Epithelial cell of proximal tubule (primary cell): ENCODE data around the gene CELSR1. TPM values are rescaled to one million over a fixed set of nuclear protein-coding genes. Genes with fewer than 3 reads are reported as not detected.

Source experiments
- DNase-seq: peaks from one replicate; pipeline ENCODE4 v3.0.0-alpha.2; 2011; ENCODE audit warnings: low read depth
- H3K4me3 ChIP-seq: 2 replicates; pipeline ENCODE4 v1.5.1; 2011; ENCODE audit warnings: low read depth, mild to moderate bottlenecking, low read length
- total RNA-seq: library from RNA; depleted of rRNA; stranded (reverse); fragments of >200 nt; gene quantifications from 2 replicates; pipeline ENCODE4 v1.2.3, GENCODE V29; 2015
- TF ChIP-seq, protein P1 (sequence below): conservative IDR thresholded peaks from 2 replicates; pipeline ENCODE4 v1.5.1; 2012; ENCODE audit warnings: low read depth, mild to moderate bottlenecking, low read length

Gene CELSR1
- total RNA-seq, 1 donor from 2014 or later = 85.0 TPM

DNA sequence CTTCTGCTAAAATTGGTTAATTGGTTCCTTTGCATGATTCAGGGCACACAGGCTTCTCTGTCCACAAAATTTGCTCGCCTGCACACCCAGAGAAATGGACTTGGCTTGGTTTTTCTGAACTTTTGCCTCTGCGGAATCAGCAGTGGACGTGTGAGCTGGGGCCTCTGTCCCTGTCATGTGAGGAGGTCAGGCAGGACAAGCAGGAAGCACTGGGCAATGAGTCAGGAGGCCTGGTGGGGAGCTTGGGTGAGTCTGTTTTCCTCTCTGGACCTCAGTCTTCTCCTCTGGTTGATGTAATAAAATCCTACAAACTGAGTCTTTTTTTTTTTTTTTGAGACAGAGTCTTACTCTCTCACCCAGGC lies 10.4 kb upstream of the CELSR1 start:
- no peak overlapping the region for H3K4me3 ChIP-seq
- TF ChIP-seq, protein P1, sequence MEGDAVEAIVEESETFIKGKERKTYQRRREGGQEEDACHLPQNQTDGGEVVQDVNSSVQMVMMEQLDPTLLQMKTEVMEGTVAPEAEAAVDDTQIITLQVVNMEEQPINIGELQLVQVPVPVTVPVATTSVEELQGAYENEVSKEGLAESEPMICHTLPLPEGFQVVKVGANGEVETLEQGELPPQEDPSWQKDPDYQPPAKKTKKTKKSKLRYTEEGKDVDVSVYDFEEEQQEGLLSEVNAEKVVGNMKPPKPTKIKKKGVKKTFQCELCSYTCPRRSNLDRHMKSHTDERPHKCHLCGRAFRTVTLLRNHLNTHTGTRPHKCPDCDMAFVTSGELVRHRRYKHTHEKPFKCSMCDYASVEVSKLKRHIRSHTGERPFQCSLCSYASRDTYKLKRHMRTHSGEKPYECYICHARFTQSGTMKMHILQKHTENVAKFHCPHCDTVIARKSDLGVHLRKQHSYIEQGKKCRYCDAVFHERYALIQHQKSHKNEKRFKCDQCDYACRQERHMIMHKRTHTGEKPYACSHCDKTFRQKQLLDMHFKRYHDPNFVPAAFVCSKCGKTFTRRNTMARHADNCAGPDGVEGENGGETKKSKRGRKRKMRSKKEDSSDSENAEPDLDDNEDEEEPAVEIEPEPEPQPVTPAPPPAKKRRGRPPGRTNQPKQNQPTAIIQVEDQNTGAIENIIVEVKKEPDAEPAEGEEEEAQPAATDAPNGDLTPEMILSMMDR = no peak
- peak; percentile 68 for DNase-seq

DNA sequence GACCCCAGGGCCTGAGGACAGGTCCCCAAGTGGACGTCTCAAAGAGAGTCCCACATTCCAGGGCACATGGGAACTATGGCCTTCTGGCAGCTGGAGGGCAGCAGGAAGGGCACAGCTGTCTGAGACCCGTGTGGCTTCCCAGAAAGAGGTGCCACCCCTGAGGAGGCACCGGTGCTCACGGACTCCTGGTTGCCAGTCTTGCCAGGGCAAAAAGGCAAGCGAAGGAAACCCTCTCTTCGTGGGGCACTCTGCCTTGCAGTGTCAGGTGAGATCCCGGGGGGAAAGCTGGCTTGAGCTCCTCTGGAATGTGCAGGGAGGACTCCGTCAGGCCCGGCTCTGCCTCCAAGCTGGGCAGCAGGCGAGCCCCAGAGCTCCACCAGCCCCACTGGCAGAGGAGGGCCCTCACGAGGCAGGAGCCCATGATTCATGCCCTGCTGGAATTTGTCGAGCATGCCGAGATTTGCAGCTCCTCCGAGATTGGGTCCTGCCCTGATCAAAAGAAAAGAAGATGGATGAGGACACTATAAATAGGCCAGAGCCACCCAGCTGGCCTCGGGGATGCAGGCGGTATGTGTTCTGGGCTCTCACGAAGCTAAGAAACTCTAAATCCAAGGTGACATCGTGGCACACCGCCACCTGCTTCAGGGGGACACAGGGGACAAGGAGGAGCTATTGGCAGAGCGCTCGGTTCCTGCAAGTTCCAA lies 9.9 kb upstream of the CELSR1 start:
- H3K4me3 ChIP-seq = peak overlapping the region; percentile 30
- peak; percentile 57 for DNase-seq
- TF ChIP-seq, protein P1 = no peak

DNA sequence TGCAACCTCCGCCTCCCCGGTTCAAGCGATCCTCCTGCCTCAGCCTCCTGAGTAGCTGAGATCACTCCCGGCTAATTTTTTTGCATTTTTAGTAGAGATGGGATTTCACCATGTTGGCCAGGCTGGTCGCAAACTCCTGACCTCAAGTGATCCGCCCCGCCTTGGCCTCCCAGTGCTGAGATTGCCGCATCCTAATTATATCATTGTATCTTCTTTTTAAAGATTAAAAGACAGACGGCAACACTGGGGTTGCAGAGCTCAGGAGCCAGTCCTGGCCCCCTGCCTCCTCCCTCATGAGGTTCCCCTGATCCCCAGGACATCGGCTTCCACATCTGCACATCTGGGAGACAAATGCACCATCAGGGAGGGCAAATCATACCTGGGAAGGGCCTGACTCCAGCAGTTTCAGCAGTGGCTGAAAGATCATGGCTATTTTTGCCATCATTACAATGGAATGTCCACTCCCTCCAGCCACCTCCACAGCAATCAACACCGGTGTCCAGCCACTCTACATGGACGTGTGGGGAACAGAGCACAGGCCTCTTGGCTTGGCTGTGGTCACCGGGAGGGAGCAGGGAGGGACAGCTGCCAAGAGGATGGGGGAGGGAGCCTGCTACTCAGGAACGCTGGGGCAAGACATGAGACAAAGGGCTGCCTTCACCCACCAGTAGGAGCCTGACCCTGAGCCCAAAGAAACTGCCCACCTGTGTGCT lies 9.2 kb upstream of the CELSR1 start:
- no peak for DNase-seq
- TF ChIP-seq, protein P1 = no peak
- peak overlapping the region; percentile 30 for H3K4me3 ChIP-seq

DNA sequence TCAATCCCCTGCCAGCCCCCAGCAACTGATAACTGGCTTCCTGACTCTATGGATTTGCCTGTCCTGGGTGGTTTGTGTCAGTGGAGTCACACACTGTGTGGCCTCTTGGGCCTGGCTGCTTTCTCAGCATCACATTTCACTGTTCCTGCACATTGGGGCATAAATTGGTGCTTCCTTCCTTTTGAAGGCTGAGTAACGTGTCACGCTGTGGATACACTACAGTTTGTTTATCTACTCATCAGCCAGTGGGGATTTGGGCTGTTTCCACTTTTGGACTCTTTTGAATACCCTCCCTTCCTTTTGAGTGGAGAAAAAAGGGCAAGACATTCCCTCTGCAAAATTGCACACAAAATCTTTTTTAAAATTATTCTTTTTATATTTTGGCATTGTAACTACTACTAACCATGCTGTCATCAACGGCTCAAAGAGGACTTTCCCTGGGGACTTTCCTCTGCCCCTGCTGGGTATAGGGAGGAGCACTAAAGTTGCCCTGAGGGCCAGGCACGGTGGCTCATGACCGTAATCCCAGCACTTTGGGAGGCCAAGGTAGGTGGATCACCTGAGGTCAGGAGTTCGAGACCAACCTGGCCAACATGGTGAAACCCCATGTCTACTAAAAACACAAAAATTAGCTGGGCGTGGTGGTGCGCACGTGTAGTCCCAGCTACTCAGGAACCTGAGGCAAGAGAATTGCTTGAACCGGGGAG lies 7.8 kb upstream of the CELSR1 start:
- no peak overlapping the region for H3K4me3 ChIP-seq
- TF ChIP-seq, protein P1 = no peak
- DNase-seq = no peak

DNA sequence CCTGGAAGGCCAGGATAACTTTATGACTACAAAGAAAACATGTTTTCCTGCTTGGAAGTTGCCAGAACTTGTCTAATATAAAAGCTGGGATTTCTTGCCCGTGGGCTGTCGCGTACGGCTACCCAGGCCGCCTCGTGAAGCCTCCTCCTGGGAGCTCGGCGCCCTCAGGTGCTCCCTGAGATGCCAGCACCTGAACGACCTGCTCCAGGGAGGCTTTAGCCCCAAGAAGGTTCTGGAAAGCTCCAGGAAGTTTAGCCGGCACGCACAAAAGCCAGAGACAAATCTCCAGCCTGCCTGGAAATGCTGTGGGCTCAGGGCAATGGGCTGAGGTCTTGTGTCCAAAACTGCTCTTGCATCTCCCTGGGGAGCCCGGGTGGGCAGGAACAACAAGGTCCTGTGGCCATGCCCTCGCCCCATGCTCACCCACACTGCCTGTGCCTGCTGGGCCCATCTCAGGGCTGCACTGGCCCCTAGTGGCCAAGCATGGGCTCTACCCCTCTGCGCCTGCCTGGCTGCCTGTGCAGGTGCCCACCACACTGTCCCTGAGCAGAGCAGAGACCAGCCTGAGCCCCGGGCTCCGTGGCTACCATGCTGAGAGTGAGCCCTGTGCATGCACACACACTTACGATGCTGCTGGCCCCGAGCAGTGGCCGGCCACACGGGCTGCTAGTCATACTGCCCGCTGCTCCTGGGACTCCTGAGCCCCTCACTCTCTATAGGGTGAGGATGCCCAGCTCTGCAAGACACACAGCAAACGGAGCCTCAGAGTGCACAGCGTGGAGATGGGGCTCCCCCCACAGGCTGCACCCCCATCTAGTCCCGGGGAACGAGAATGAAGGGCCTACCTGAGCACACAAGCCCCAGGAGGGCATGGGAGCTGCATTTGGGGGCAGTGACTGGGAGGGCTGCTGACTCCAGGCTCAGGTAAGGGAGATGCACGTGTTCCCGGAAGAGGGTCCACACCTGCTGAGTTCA lies 4.9 kb upstream of the CELSR1 start:
- no peak for DNase-seq
- TF ChIP-seq, protein P1 = peak; percentile 96
- H3K4me3 ChIP-seq = no peak overlapping the region

DNA sequence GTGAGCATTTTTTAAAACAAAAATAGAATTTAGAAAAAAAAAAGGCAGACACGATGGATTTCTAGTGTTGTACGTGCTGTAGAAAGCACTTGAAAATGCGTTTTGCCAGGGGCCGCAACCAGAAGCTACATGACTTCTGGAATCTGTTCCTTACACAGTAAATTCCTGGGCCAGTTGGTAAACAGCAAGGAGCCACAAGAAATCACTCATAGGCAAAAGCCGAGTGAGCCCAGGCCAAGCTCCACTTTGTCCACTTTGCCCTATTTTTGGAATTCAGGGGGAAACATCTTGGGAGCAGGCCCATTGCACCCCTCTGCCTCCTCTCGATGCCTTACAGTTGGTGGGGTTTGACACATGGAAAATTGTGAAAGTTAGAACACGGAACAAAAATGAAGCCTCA lies 4.1 kb upstream of the CELSR1 start:
- TF ChIP-seq, protein P1 = no peak
- no peak for DNase-seq
- no peak overlapping the region for H3K4me3 ChIP-seq
